ENCODE data around the gene PRSS36.

Gene PRSS36

DNA sequence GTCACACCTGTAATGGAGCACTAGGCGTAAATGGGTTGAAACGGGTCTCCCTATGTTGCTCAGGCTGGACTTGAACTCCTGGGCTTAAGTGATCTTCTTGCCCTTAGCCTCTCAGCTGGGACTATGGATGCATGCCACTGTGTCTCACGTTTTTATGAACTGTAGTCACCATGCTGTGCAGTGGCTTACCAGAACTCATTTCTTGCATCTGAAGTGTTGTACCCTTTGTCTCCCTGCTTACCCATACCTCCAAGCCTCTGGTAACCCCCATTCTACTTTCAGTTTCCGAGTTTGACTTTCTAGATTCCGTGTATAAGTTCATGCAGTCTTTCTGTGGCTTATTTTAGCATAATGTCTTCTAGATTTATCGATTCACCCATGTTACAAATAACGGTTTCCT, 45.0 kb upstream of the PRSS36 start:
- H3K27me3 Mint-ChIP-seq (ENCODE audit: low read depth): peaks cover 3% of the 10 kb centered on the region
- H3K4me1 Mint-ChIP-seq: no peaks in the 10 kb centered on the region

DNA sequence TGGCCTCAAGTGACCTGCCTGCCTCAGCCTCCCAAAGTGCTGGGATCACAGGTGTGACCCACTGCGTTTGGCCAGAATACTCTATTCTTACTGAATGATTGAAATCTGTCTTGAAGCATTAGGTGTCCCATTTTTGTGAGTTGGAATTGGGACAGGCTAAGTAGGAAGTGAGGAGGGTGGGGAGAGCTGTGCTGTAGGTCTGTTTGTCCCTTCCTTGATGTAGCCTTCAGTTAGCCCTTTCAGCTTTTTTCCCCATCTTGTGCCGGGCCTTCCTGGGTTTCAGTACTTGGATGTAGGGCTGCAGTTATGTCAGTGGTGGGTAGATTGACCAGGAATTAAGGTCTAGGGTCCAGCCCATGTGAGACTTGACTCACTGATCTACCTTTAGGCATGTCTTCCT, 44.0 kb upstream of the PRSS36 start:
- H3K36me3 Mint-ChIP-seq (ENCODE audit: low read depth): peaks cover 84% of the 10 kb centered on the region
- H3K4me3 Mint-ChIP-seq: no peak overlapping the region
- TF ChIP-seq, protein P1, sequence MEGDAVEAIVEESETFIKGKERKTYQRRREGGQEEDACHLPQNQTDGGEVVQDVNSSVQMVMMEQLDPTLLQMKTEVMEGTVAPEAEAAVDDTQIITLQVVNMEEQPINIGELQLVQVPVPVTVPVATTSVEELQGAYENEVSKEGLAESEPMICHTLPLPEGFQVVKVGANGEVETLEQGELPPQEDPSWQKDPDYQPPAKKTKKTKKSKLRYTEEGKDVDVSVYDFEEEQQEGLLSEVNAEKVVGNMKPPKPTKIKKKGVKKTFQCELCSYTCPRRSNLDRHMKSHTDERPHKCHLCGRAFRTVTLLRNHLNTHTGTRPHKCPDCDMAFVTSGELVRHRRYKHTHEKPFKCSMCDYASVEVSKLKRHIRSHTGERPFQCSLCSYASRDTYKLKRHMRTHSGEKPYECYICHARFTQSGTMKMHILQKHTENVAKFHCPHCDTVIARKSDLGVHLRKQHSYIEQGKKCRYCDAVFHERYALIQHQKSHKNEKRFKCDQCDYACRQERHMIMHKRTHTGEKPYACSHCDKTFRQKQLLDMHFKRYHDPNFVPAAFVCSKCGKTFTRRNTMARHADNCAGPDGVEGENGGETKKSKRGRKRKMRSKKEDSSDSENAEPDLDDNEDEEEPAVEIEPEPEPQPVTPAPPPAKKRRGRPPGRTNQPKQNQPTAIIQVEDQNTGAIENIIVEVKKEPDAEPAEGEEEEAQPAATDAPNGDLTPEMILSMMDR (IDR thresholded peaks at IDR 0.05; ENCODE audit: unreplicated experiment in 3 of 3): no peak
- no peaks in the 10 kb centered on the region for H3K4me1 Mint-ChIP-seq
- H3K27ac Mint-ChIP-seq: no peak overlapping the region
- H3K27me3 Mint-ChIP-seq (ENCODE audit: low read depth): no peaks in the 10 kb centered on the region
- no peaks in the 10 kb centered on the region for H3K9me3 Mint-ChIP-seq

More for the DNA sequence above, 45.0 kb upstream of the PRSS36 start:
- Mint-ChIP-seq H3K27ac (no peak overlapping the region), H3K9me3 (no peaks in the 10 kb centered on the region), H3K4me3 (no peak overlapping the region), H3K36me3 (ENCODE audit: low read depth) (peaks cover 83% of the 10 kb centered on the region)
- TF ChIP-seq, protein P1 (IDR thresholded peaks at IDR 0.05; ENCODE audit: unreplicated experiment in 3 of 3): no peak

DNA sequence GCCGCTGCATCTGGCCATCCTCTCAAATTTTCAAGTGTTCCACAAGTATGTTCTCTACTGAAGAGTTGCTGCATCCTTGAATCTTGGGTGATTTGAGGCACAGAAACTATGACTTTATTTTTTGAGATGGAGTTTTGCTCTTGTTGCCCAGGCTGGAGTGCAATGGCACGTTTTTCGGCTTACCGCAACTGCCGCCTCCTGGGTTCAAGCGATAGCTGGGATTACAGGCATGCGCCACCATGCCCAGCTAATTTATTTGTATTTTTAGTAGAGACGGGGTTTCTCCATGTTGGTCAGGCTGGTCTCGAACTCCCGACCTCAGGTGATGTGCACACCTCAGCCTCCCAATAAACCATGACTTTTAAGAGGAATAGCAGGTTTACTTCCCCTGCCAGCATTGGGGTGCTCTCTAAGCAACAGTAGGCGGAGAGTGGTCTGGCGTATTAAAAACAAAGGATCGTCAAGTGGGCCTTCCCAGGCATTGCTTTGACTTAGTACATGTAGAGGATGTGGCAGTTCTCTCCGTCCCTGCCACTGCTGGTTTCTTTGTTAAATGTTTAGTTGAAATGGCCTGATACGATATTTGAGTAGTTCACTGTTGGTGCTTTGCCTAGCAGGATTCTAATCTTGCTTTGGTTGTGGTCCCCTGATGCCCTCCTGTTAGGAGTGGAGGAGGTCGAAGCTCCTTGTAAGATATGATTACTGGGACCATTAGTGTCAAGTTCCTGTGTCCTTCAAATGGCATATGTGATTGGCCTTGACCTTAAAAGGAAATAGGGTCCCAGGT, 43.2 kb upstream of the PRSS36 start:
- Mint-ChIP-seq H3K27ac (no peak overlapping the region), H3K4me1 (no peaks in the 10 kb centered on the region)

DNA sequence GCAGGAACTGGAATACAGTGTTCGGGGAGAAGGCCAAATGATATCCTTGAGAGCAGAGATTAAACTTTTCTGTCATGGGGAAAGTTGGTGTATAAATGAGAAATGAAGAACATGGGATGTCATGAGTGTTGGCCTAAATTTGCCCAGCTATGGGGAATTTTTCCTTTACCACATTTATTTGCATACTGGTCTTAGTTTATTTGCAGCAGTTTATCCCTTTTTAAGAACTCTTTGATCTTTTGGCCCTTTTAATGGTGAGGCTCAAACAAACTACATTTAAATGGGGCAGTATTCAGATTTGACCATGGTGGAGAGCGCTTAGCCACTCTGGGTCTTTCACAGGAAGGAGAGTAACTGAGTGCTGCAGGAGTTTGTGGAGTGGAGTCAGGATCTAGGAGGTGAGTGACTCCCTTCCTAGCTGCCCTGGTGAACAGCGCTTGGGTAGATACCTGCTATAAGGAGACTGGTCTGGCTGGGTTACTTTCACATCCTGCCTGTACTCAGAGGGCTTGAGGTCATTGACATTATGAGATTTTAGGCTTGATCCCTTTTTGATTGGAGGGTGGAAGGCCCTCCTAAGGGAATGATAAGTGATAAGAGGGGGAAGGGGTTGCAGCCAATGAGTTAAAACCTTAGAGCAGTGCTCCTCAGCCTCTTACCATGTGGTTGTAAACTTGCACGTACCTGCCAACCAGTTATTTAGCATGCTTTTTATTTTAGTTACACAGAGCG, 42.0 kb upstream of the PRSS36 start:
- H3K27me3 Mint-ChIP-seq (ENCODE audit: low read depth): no peaks in the 10 kb centered on the region
- no peak overlapping the region for H3K27ac Mint-ChIP-seq
- no peaks in the 10 kb centered on the region for H3K9me3 Mint-ChIP-seq
- peaks cover 90% of the 10 kb centered on the region for H3K36me3 Mint-ChIP-seq (ENCODE audit: low read depth)
- no peaks in the 10 kb centered on the region for H3K4me1 Mint-ChIP-seq
- TF ChIP-seq, protein P1 (IDR thresholded peaks at IDR 0.05; ENCODE audit: unreplicated experiment in 3 of 3): no peak
- no peak overlapping the region for H3K4me3 Mint-ChIP-seq

More for the DNA sequence above, 43.2 kb upstream of the PRSS36 start:
- Mint-ChIP-seq H3K27me3 (ENCODE audit: low read depth) (no peaks in the 10 kb centered on the region), H3K9me3 (no peaks in the 10 kb centered on the region), H3K4me3 (no peak overlapping the region), H3K36me3 (ENCODE audit: low read depth) (peaks cover 84% of the 10 kb centered on the region)
- TF ChIP-seq, protein P1 (IDR thresholded peaks at IDR 0.05; ENCODE audit: unreplicated experiment in 3 of 3): no peak

DNA sequence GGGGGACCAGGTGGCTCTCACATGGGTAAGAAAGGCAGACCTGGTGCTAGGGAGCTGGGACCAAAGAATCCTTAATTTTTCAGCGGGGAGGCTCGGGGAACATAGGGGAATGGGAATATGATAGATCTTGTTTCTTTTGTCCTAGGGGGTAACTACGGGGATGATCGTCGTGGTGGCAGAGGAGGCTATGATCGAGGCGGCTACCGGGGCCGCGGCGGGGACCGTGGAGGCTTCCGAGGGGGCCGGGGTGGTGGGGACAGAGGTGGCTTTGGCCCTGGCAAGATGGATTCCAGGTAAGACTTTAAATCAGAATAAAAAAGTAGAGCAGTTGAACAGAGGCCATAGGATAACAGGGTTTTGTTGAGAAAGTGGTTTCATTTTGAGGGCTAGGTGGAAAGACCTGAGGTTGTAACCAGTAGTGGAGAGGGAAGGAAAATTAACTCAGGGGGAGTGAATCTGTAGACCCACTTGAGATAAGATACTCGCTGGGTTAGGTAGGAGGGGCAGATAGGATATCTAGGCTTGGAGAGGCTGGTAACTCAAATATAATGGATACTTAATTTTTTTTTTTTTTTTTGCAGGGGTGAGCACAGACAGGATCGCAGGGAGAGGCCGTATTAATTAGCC, 41.1 kb upstream of the PRSS36 start:
- H3K4me1 Mint-ChIP-seq: no peaks in the 10 kb centered on the region

More for the DNA sequence above, 41.1 kb upstream of the PRSS36 start:
- Mint-ChIP-seq H3K9me3 (no peaks in the 10 kb centered on the region), H3K36me3 (ENCODE audit: low read depth) (peaks cover 90% of the 10 kb centered on the region), H3K4me3 (no peak overlapping the region), H3K27me3 (ENCODE audit: low read depth) (no peaks in the 10 kb centered on the region), H3K27ac (no peak overlapping the region)
- TF ChIP-seq, protein P1 (IDR thresholded peaks at IDR 0.05; ENCODE audit: unreplicated experiment in 3 of 3): no peak
